Right atrium auricular region (tissue), 2 donors: ENCODE results near the gene SNRPE. TPM values are rescaled to one million over a fixed set of nuclear protein-coding genes. Genes with fewer than 3 reads are reported as not detected.
A peak's percentile ranks its signal among the peaks of the same experiment; 100 is the strongest.

Source experiments
- DNase-seq: peaks from one replicate; pipeline ENCODE4 v3.0.0-alpha.2; 2019; ENCODE audit warnings: low spot score
- H3K27ac ChIP-seq, 2 donors: fragments of 200-600 bp; sonication (generic); 1 replicate in 1 of 2; 2 replicates in 1 of 2; pipeline ENCODE4 v1.5.1; 2016 to 2019
- H3K27me3 ChIP-seq, 2 donors: fragments of 200-600 bp; sonication (generic); one replicate each; pipeline versions ENCODE4 v1.5.1 to v1.6.0; 2017 to 2019
- H3K36me3 ChIP-seq: fragments of 200-600 bp; sonication (generic); one replicate; pipeline ENCODE4 v1.5.1; 2016
- H3K4me1 ChIP-seq, 2 donors: fragments of 200-600 bp; sonication (generic); one replicate each; pipeline versions ENCODE4 v1.5.1 to v1.6.0; 2017 to 2019
- H3K4me3 ChIP-seq, 2 donors: fragments of 200-600 bp; sonication (generic); 1 replicate in 1 of 2; 2 replicates in 1 of 2; pipeline ENCODE4 v1.5.1; 2017 to 2019; ENCODE audit warnings: mild to moderate bottlenecking in 1 of 2, moderate library complexity in 1 of 2
- H3K9me3 ChIP-seq, 2 donors: fragments of 200-600 bp; sonication (generic); one replicate each; pipeline ENCODE4 v1.5.1; 2019
- CTCF ChIP-seq, 2 donors: fragments of 200-600 bp; sonication (generic); IDR thresholded peaks; one replicate each; pipeline ENCODE4 v1.5.1; 2019; ENCODE audit warnings: antibody characterized with exemption in 2 of 2
- total RNA-seq, 2 donors: library from RNA; depleted of rRNA; stranded (reverse); fragments of >200 nt; gene quantifications; one replicate each; pipeline ENCODE4 v1.1.0, GENCODE V29; 2016

The SNRPE gene
- 10 to 100 TPM; 23.4 to 31.0 TPM for total RNA-seq

DNA sequence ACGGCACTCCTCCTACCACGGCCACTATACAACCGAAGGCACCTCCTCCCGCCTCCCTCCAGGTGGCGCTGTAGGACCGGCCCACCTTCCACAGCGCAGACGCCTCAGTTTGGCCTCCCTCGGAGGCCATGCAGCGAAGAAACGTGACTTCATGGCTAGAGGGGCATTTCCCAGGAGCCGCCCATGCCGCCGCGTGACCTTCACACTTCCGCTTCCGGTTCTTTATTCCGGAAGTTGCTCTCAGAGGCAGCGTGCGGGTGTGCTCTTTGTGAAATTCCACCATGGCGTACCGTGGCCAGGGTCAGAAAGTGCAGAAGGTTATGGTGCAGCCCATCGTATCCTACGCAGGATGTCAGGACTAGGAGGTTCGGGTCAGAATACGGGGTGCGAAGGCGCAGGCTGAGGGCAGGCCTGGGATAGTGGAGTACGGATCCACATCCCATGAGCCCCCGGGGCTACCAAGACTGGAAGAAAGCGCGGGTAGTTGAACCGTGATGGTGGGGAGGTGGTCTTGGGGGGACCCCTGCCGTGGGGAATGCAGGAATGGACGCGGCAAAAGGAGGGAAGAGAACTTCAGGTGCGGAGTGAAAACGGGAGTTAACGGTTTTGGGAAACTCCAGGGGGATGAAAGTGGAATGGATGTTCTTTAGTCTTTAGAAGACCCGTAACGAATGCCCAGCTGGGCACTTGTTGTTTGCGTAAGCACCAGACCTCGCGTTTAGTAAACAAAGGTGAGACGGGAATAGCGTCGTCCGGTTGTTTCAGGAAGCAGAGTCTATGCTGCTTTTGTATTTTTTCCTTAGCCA, at the start of gene SNRPE:
SNRPE (plus strand) TSS at position 221 of the 806 bp plus-strand sequence; CDS start at position 282, 61 bp downstream.
- peak; percentile 95 for DNase-seq
- TF ChIP-seq CTCF (IDR thresholded peaks at IDR 0.05): peak; percentile 93 to 96
- peaks cover 0 to 15% of the 10 kb centered on the region in 2 donors for H3K4me1 ChIP-seq
- peaks cover 32% of the 10 kb centered on the region for H3K36me3 ChIP-seq
- H3K27ac ChIP-seq: peak within 1 kb of the TSS; percentile 54 to 69
- no peaks in the 10 kb centered on the region for H3K27me3 ChIP-seq
- peak within 1 kb of the TSS; percentile 91 to 92 for H3K4me3 ChIP-seq
- H3K9me3 ChIP-seq: no peaks in the 10 kb centered on the region

- no peak for TF ChIP-seq CTCF (IDR thresholded peaks at IDR 0.05)
- H3K36me3 ChIP-seq: peaks cover 36% of the 10 kb centered on the region
- no peaks in the 10 kb centered on the region for H3K4me1 ChIP-seq
- H3K27me3 ChIP-seq: no peaks in the 10 kb centered on the region
- H3K27ac ChIP-seq: no peak overlapping the region
- no peaks in the 10 kb centered on the region for H3K9me3 ChIP-seq
- DNase-seq: no peak
- no peak overlapping the region for H3K4me3 ChIP-seq
These were observed 47.6 kb upstream of the SNRPE start for GRCh38 chr1:203813581-203814341.

- Histone ChIP-seq H3K4me1 (no peaks in the 10 kb centered on the region), H3K4me3 (no peak overlapping the region), H3K27ac (no peak overlapping the region), H3K27me3 (no peaks in the 10 kb centered on the region), H3K36me3 (peaks cover 73% of the 10 kb centered on the region), H3K9me3 (no peaks in the 10 kb centered on the region)
- DNase-seq: no peak
- no peak for TF ChIP-seq CTCF (IDR thresholded peaks at IDR 0.05)
These were observed 43.0 kb upstream of the SNRPE start for GRCh38 chr1:203818399-203818798.

DNA sequence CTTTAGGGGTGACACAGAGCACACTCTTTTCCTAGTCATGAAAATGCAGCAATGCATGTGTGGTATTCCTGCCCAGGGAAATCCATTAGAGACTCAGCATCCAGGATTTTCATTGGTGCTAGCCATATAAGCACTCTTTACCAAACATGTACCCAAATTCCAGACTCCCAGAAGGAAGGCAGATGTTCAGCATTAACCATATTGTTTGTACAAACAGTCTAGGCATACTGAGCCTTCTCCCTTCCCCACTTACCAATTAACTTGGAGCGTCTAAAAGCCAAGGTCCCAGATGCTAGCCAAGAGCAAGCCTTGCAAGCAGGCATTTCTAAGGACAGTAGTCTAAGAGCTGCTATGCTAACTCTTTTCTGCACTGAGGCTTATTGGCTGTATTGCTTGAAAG, 38.1 kb upstream of the SNRPE start:
- Histone ChIP-seq H3K9me3 (no peaks in the 10 kb centered on the region), H3K4me3 (no peak overlapping the region), H3K4me1 (no peaks in the 10 kb centered on the region), H3K36me3 (peaks cover 53% of the 10 kb centered on the region), H3K27me3 (no peaks in the 10 kb centered on the region), H3K27ac (no peak overlapping the region)
- TF ChIP-seq CTCF (IDR thresholded peaks at IDR 0.05): no peak
- no peak for DNase-seq

DNA sequence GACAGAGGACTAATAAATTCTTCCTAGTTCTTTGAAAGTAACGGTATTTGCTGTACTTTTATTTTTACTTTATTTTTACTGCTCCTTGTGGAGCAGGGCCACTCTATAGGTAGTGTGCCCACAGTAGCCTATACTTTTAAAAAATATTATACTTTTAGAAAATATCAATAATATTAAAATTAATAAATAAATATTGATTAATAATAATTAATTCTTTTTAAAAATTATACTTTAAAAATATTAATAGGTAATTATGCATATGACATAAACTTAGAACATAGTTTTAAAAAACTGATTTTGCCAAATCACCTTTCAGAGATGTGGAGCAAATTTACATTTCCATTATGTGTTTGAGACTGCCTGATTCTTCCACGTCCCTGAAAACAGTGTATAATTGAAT, 35.2 kb upstream of the SNRPE start:
- no peaks in the 10 kb centered on the region for H3K27me3 ChIP-seq

More for the DNA sequence above, 35.2 kb upstream of the SNRPE start:
- no peaks in the 10 kb centered on the region for H3K9me3 ChIP-seq
- no peak for TF ChIP-seq CTCF (IDR thresholded peaks at IDR 0.05)
- DNase-seq: no peak
- peaks cover 52% of the 10 kb centered on the region for H3K36me3 ChIP-seq
- no peak overlapping the region for H3K27ac ChIP-seq
- no peak overlapping the region for H3K4me3 ChIP-seq
- H3K4me1 ChIP-seq: no peaks in the 10 kb centered on the region
